VCaP (cell line): Measurements from ENCODE around the gene ATP8A2.
A peak's percentile ranks its signal among the peaks of the same experiment; 100 is the strongest.

Source experiments
- H3K27ac ChIP-seq: fragments of 450-650 bp; 2 replicates; pipeline ENCODE4 v1.5.1; 2017
- TF ChIP-seq, protein P1 (sequence below): fragments of 450-650 bp; conservative IDR thresholded peaks from 2 replicates; pipeline ENCODE4 v1.5.1; 2017; ENCODE audit warnings: mild to moderate bottlenecking, moderate library complexity

Gene ATP8A2

DNA sequence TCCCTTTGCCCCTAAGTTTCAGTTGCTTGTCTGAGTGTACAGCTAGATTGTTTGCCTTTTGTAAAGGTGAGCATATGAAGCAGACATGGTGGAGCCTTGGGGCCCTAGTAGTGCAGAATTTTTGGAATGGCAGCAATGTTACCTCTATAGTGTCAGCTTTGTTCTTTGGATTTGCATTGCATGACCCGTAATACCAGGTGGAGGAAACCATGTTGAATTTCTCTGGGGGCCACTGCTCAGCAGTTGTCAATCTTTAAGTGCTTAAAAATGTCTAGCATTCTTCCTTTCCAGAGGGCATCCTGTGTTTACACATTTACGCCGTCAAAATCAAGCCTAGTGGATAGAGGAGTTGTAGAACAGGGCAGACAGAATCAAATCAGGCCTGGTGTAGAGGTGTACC lies 303.3 kb downstream of the ATP8A2 start:
- TF ChIP-seq, protein P1, sequence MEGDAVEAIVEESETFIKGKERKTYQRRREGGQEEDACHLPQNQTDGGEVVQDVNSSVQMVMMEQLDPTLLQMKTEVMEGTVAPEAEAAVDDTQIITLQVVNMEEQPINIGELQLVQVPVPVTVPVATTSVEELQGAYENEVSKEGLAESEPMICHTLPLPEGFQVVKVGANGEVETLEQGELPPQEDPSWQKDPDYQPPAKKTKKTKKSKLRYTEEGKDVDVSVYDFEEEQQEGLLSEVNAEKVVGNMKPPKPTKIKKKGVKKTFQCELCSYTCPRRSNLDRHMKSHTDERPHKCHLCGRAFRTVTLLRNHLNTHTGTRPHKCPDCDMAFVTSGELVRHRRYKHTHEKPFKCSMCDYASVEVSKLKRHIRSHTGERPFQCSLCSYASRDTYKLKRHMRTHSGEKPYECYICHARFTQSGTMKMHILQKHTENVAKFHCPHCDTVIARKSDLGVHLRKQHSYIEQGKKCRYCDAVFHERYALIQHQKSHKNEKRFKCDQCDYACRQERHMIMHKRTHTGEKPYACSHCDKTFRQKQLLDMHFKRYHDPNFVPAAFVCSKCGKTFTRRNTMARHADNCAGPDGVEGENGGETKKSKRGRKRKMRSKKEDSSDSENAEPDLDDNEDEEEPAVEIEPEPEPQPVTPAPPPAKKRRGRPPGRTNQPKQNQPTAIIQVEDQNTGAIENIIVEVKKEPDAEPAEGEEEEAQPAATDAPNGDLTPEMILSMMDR: no peak
- H3K27ac ChIP-seq: no peak overlapping the region

DNA sequence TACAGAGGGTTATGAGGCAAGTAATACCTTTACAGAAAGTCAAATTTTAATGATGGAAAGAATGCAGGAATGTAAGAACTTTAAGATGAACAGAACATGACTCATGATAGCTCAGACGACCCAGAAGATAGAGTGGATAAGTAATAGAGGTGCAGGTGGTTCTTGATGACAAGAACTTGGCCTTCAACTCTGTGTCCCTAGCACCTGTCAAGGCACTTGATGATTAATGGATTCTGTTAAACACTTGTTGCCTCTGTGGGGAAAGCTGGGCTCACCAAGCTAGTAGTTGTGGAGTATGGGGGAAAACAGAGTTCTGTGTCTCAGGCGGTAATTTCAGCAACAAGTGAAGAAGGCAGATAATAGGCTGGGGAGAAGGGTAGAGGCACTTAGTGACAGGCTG lies 306.2 kb downstream of the ATP8A2 start:
- H3K27ac ChIP-seq: no peak overlapping the region
- TF ChIP-seq, protein P1: no peak

DNA sequence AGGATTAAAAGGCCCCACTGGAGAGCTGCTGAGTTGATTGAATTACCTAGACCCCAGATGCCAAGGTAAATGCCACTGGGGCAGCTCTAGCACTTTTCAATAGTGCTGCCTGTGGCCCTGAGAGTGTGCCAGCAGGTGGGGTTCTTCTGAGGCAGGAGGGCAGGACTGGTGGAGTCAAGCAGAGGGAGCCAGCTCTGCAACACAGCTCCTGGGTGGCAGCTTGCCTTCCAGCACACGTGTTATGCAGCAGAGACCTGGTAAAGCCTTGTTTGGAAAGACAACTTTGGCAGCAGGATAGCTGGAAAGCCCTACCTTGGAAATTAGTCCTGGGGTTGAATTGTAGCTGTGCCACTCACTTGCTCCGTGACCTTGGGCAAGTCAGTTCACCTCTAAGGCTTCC lies 306.6 kb downstream of the ATP8A2 start:
- TF ChIP-seq, protein P1: no peak
- H3K27ac ChIP-seq: peak overlapping the region; percentile 17

DNA sequence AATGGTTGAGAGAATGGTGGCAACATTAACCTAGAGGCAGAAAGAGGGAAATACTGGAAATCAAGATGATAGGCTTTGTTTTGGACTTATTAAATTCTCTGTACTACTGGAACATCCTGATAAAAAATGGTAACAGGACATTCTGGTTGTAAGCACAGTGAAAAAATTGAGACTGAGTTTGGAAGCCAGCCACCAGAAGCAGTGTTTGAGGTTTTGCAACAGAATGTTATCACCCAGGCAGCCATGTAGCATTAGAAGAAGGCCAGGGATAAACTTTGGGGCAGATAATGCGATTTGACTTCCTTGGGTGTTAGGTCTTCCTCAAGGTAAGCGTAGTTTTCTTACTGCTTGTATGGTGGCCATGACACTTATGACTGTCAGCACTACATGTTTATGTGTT lies 307.4 kb downstream of the ATP8A2 start:
- peak overlapping the region; percentile 17 for H3K27ac ChIP-seq
- TF ChIP-seq, protein P1: no peak

DNA sequence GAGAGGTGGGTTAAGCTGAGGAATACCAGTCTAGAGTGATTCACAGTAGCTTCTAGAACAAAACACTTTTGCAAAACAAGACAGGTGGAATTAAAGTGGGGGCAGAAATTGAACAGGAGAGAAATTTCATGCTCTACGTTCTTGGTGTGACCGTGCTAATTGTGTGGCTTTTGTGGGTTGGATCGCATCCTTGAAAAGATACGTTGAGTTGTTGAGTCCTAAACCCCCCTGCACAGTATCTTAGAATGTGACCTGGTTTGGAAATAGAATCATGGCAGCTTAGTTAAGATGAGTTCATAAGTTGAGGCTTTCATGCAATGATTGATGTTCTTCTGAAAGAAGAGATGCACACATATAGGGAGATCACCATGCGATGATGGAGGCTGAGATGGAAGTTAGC lies 308.2 kb downstream of the ATP8A2 start:
- TF ChIP-seq, protein P1: no peak
- no peak overlapping the region for H3K27ac ChIP-seq

DNA sequence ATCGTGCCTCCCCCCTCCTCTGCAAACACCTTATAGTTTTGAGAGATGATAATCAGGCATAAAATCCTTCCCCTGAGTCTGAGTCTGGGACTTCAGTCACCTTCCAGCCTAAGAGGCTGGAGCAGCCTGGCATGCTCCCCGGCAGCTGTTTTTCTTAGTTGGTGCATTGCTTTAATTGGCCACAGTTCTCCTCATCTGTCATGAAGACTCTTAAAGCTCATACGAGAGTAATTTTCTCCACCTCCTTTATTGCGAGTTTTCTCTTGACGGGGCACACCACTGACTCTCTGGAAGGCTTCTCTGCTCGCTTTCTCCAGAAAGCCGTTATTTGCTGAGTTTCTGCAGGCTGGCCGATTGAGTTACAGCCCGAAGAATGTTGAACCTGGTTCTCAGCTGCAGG lies 310.5 kb downstream of the ATP8A2 start:
- H3K27ac ChIP-seq: peak overlapping the region; percentile 65; the same call in 1 of the 2 replicates
- TF ChIP-seq, protein P1: no peak

DNA sequence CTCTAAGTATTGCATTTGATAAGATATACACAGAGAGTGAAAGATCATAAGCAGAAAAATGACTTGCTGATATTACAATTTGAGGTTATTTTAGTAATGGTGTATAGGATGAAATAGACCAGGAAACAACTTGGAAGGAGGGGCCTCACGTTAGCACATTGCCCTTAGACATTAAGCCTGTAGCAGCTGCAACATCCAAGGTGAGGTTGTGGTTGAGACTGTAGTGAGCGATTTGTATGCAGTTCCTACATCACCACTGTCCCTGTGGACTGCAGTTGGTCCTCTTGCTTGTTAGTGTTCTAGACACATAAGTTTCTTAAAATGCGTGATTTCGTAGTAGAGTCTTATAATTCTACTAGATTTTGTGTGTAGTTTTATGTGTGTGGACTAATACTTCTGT lies 311.3 kb downstream of the ATP8A2 start:
- peak overlapping the region; percentile 65 for H3K27ac ChIP-seq
- TF ChIP-seq, protein P1: no peak
